Measurements from ENCODE around the gene ZNF280C. TPM values are rescaled to one million over a fixed set of nuclear protein-coding genes. Genes with fewer than 3 reads are reported as not detected.
"Not testable (repeated sequence)": the region's sequence is repeated elsewhere in the genome, so short reads cannot be mapped to it uniquely, and the experiment has no call there.

The ZNF280C gene
- total RNA-seq, 1 donor from 2014 or later = 2.9 TPM

GRCh38 chrX:130261296-130261893, 7.3 kb downstream of the ZNF280C start:
- no peak for DNase-seq

- no peak for DNase-seq
Observed at GRCh38 chrX:130260316-130260715, 8.4 kb downstream of the ZNF280C start.

GRCh38 chrX:130253916-130254315, 14.8 kb downstream of the ZNF280C start:
- no peak for DNase-seq

DNA sequence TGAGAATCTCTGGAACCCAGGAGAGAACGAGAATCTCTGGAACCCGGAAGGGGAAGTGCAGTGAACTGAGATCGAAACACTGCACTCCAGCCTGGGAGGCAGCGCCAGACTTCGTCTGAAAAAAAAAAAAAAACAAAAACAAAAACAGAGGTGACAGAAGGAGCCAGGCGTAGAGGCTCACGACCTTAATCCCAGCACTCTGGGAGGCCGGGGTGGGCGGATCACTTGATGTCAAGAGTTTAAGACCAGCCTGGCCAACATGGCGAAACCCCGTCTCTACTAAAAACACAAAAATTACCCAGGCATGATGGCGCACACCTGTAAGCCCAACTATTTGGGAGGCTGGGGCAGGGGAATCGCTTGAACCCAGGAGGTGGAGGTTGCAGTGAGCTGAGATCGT, 17.0 kb downstream of the ZNF280C start:
- no peak for DNase-seq

- DNase-seq = no peak
Observed at GRCh38 chrX:130247996-130248395, 20.7 kb downstream of the ZNF280C start.

- no peak for DNase-seq
Observed at GRCh38 chrX:130246084-130246483, 22.6 kb downstream of the ZNF280C start.

DNA sequence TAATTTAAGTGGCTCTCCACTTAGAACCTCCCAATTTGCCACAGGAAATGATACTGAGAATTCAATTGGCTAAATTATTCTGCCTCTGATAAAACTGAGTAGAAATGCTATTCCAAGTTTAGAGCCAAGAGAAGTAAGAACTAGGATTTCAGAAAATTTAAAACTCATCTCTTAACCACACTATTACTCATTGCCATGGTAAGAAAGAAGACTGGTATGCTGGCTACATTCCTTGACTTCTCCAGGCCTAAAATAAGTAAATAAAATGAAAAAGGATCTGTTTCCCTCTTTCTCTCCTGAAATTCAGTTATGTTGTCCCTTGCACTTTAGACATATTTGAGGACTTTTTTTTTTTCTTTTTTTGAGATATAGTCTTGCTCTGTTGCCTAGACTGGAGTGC, 23.3 kb downstream of the ZNF280C start:
- no peak for DNase-seq

DNA sequence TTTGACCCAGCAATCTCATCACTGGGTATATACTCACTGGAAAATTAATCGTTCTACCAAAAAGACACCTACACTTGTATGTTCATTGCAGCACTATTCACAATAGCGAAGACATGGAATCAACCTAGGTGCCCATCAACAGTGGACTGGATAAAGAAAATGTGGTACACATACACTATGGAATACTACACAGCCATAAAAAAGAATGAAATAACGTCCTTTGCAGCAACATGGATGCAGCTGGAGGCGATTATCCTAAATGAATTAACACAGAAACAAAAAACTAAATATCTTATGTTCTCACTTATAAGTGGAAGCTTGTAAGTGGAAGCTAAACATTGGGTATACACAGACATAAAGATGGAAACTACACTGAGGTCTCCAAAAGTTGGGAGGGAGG, 37.5 kb downstream of the ZNF280C start:
- not testable (repeated sequence) for DNase-seq

GRCh38 chrX:130228871-130229270, 39.8 kb downstream of the ZNF280C start:
- no peak for DNase-seq

DNA sequence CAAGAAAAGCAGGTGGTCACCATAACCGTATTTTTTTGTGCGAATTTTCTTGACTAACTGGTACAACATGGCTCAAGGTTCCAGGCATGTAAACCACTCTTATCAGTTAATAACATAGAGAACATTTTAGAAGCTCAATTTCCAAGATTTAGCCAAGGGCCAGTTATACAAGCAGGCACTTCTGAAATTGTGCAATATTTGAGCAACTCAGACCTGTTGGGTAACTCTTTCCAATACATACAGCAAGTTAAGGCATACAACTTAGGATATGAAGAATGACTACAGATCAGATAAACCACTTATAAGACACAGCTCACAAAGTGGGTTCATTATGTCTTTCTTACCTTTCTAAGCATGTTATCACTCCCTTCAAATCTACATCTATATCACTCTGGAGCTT, 43.9 kb downstream of the ZNF280C start:
- DNase-seq = no peak

DNA sequence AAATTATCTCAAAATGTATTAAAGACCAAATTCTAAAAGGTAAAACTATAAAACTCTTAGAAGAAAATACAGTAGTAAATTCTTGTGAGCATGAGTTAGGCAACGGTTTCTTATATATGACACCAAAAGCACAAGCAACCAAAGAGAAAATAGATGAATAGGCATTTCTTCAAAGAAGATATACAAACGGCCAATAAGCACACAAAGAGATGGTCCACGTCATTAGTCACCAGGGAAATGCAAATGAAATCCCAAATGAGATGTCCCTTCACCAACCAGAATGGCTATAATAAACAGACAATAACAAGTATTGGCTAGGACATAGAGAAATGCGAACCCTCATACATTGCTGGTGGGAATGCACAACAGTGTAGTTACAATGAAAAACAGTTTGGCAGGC, 52.4 kb downstream of the ZNF280C start:
- peak; percentile 5 for DNase-seq

DNA sequence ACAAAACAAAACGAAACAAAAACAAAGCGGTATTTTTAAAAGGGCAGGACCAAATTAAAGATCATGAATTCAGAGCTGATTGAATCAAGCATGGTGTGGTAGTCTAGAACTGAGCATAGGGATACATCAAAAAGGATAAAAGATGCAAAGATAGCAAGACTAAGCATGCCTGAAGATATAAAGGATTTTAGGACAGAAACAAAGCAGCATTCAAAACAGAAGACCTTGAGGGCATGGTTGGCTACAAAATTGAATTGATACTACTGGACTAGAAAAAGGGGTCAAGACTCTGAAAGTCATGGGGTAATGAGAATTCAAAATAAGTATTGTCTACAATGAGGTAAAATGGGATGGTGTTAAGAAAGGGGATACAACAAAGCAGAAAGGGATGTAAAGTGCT, 55.3 kb downstream of the ZNF280C start:
- no peak for DNase-seq

GRCh38 chrX:130212371-130212770, 56.3 kb downstream of the ZNF280C start:
- DNase-seq = no peak

DNA sequence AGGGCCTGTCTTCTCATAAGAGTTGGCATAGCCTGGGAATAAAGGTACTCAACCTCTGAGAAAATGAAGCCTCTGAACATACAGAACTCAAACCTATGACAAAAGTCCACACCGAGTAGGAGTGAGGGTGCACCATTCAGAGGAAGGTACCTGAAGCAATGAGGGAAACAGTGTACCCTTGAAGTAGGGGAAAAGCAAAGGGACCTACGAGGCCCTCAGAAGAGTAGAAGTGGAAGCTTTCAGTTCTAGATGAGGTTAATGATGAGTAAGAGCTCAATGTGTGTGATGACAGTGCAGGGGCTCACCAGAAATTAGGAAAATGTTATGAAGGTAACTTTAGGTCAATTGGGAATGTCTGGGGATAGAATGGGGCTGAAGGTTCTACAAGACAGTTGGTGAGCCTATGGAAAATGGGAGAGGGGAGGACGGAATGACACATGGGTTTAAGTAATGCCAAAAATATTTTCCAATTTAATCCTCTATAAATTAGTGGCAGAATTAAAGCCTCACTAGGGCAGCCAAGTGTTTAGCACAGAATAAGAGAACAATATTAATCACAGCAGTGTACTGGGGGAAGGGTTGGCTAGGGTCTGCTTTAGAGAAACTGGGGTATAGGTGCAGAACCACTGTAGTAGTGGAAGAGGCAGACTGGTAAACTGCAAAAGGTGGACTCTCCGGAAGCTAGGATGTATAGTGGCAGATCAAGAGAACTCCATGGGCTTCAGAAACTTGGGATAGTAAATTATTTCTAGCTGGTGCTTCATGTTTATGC, 57.1 kb downstream of the ZNF280C start:
- no peak for DNase-seq

DNA sequence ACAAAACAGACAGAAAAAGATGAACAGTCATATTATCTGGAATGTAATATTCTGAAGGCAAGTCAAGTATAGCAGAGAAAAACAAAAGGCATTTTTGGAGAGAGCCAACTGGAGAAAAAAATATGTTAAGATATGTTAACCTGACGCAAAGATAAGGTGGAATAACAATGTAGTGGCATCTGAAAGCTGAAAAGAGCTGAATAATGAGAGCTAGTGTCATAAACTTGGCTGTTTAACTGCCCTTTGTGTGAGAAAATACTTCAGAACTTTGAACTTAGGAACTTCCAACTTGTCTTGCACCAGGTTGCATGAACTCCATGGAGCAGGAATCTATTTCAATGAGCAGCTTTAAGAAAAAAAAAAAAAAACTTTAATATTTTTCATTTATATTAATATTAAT, 64.1 kb downstream of the ZNF280C start:
- no peak for DNase-seq

GRCh38 chrX:130197464-130197863, 71.2 kb downstream of the ZNF280C start:
- no peak for DNase-seq

DNA sequence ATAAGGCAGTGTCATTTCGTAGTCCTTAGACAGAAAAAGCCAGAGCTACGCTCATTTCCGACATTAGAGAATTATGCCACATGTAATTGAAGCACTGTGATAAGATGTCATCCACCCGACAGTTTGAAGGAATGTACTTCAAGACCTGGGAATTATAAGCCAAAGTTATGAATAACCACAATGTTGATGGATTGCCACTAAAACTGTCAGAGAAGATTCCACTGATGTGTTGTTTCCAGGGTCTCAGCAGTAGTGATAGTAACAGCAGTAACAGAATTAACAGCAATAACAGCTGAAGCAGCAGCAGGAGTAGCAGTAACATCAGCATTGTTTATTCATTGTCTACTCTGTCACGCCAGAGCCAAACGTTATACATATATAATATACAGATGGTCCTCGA, 72.2 kb downstream of the ZNF280C start:
- no peak for DNase-seq

GRCh38 chrX:130190801-130191200, 77.9 kb downstream of the ZNF280C start:
- DNase-seq = no peak

DNA sequence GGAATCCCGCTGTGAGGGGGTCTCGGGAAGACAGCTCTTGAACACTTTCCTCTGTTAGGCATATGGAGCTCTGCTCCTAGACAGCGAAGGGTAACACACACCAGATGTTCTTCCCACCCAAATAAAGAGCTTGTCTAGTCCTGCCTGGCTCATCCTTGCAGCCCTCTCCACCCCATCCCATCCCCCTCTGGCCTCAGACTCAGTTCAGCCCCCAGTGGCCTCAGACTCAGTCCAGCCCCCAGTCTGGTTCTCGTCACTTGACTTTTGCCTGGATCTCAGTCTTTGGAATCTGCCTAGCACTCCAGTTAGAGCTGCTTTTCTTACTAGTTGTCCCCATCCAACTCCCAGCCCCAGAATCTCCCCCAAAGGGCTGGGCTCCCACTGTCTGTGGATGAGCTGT, 82.0 kb downstream of the ZNF280C start:
- DNase-seq = no peak

GRCh38 chrX:130184857-130185256, 83.8 kb downstream of the ZNF280C start:
- no peak for DNase-seq

GRCh38 chrX:130184168-130184567, 84.5 kb downstream of the ZNF280C start:
- DNase-seq = no peak

DNA sequence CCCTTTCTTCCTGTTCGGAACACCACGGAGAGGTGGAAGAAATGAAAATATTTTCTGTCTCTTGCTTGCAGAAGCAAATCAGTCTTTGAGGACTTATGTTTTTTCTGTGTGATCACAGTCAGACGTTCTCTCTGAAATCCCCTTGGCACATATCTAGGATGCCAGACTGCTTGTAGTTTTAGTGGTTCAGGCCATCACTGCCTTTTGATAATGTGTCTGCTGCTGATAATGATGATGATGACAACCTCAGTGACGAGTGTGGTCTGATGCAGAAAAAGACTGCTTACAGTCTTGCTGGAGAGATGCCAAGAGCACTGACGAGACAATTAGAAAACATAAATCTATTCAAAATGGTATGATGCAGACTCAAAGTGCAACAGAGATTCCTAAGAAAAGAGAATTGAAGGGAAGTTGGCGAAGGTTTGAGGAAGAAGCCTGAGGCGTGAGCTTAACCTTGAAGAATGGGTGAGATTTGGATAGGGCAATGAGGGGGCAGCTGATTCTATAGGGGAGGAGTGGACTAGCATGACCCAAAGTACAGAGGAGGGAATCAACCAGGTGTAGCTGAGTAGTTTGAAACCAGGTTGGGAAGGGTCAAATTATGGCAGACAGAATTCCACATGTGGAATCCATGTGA, 89.0 kb downstream of the ZNF280C start:
- peak; percentile 38 for DNase-seq

DNA sequence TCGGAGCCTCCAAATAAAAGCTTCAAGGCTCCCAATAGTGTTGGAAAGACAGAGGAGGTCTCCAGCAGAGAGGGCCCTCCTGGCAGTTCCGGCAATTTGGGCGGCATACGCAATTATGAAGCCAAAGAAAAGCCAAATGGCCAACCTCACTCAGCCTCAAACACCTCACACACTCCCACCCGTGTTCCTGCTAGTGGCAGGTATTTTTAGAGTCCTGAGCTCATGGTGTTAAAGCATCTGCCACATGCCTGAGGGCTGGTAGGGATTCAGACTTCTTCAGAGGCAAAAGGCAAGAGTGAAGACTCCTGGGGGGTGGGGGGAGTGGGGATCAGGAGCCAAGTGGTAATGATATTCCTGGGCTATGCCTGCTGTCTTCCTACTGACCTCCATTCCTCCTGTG, 89.5 kb downstream of the ZNF280C start:
- no peak for DNase-seq

DNA sequence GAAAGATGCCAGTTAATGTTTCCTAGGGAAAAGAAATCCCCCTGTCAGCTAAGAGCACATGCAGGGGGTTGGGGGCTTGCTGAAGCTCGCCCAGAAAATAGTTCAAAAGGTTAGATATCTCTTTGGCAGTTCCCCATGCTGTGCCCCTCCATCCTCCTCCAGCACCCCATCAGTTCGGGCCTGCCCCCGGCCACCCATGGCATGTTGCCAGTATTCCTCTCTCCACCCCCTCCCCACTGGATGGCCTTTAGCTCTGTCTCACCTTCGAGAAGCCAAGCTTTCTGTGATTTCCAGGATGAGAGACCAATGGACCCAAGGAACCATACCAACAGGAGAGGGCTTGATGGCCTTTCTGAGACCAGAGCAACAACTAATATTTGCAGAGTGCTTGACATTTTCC, 91.8 kb downstream of the ZNF280C start:
- no peak for DNase-seq

All from dermis blood vessel endothelial cell (primary cell).